HEK293T (cell line): ENCODE data around the gene NDE1.

Experiments
- CTCF ChIA-PET: fragments of 350-600 bp; formaldehyde crosslinking; extraction: SDS; loops from one replicate; lab custom pipeline; 2021; ENCODE audit warnings: antibody characterized with exemption, inconsistent platforms; lab: Yijun Ruan, JAX
- POLR2A ChIA-PET: fragments of 350-600 bp; formaldehyde crosslinking; extraction: SDS; loops from one replicate; lab custom pipeline; 2020; ENCODE audit warnings: antibody characterized with exemption, inconsistent platforms; lab: Yijun Ruan, JAX
- DNase-seq: peaks from one replicate; pipeline ENCODE4 v3.0.0; 2012; ENCODE audit warnings: mixed read lengths; ENCODE audit errors: extremely low spot score
- ARNT ChIP-seq: fragments of 450-650 bp; IDR thresholded peaks from 2 replicates; pipeline ENCODE4 v1.6.1; 2017; ENCODE audit warnings: mild to moderate bottlenecking
- BHLHE40 ChIP-seq: fragments of 450-650 bp; IDR thresholded peaks from 2 replicates; pipeline ENCODE4 v1.6.1; 2016; ENCODE audit warnings: mild to moderate bottlenecking, moderate library complexity, borderline replicate concordance
- CTBP1 ChIP-seq: fragments of 450-650 bp; IDR thresholded peaks from 2 replicates; pipeline ENCODE4 v1.6.1; 2016; ENCODE audit warnings: borderline replicate concordance
- ELF4 ChIP-seq: fragments of 450-650 bp; IDR thresholded peaks from 2 replicates; pipeline ENCODE4 v1.6.1; 2017; ENCODE audit warnings: antibody characterized with exemption
- FOXA1 ChIP-seq: fragments of 450-650 bp; IDR thresholded peaks from 2 replicates; pipeline ENCODE4 v1.6.1; 2016; ENCODE audit warnings: mild to moderate bottlenecking
- FOXK2 ChIP-seq: fragments of 450-650 bp; IDR thresholded peaks from 2 replicates; pipeline ENCODE4 v1.6.1; 2016; ENCODE audit warnings: mild to moderate bottlenecking
- FOXM1 ChIP-seq: fragments of 450-650 bp; IDR thresholded peaks from 2 replicates; pipeline ENCODE4 v1.6.1; 2017; ENCODE audit warnings: mild to moderate bottlenecking, borderline replicate concordance
- HDGF ChIP-seq: fragments of 450-650 bp; IDR thresholded peaks from 2 replicates; pipeline ENCODE4 v1.6.1; 2017; ENCODE audit warnings: antibody characterized with exemption, borderline replicate concordance
- L3MBTL2 ChIP-seq: fragments of 450-650 bp; conservative IDR thresholded peaks from 2 replicates; pipeline ENCODE4 v1.6.1; 2016; ENCODE audit warnings: mild to moderate bottlenecking
- LEF1 ChIP-seq: fragments of 450-650 bp; IDR thresholded peaks from 2 replicates; pipeline ENCODE4 v1.6.1; 2017; ENCODE audit warnings: mild to moderate bottlenecking, borderline replicate concordance
- NFRKB ChIP-seq: fragments of 450-650 bp; IDR thresholded peaks from 2 replicates; pipeline ENCODE4 v1.6.1; 2016; ENCODE audit warnings: mild to moderate bottlenecking, moderate library complexity
- PKNOX1 ChIP-seq: fragments of 450-650 bp; IDR thresholded peaks from 2 replicates; pipeline ENCODE4 v1.6.1; 2016
- SP1 ChIP-seq: fragments of 450-650 bp; IDR thresholded peaks from 2 replicates; pipeline ENCODE4 v1.6.1; 2017
- SUZ12 ChIP-seq: fragments of 450-650 bp; IDR thresholded peaks from 2 replicates; pipeline ENCODE4 v1.6.1; 2016; ENCODE audit warnings: mild to moderate bottlenecking
- TARDBP ChIP-seq: fragments of 450-650 bp; IDR thresholded peaks from 2 replicates; pipeline ENCODE4 v1.6.1; 2016
- ZNF384 ChIP-seq: fragments of 450-650 bp; IDR thresholded peaks from 2 replicates; pipeline ENCODE4 v1.6.1; 2016

Gene NDE1

GRCh38 chr16:15708096-15708495 is 58.1 kb downstream of the NDE1 start:
- TF ChIP-seq L3MBTL2 (no peak), TARDBP (no peak), PKNOX1 (no peak), ARNT (no peak), SUZ12 (no peak), CTBP1 (no peak), ZNF384 (no peak), SP1 (no peak), FOXM1 (no peak), NFRKB (no peak), LEF1 (no peak), HDGF (no peak), ELF4 (no peak), FOXA1 (no peak)
- POLR2A ChIA-PET = no interaction called here
- no peak for DNase-seq
- CTCF ChIA-PET = no interaction called here

- no peak for TF ChIP-seq ELF4
- TF ChIP-seq LEF1 = no peak
- no peak for TF ChIP-seq ZNF384
- no peak for TF ChIP-seq BHLHE40
- no peak for TF ChIP-seq FOXK2
- TF ChIP-seq FOXM1 = no peak
- no peak for TF ChIP-seq CTBP1
- TF ChIP-seq FOXA1 = no peak
- TF ChIP-seq HDGF = no peak
- POLR2A ChIA-PET = no interaction called here
- CTCF ChIA-PET = no interaction called here
- DNase-seq = no peak
Observed at GRCh38 chr16:15708997-15709396, 59.0 kb downstream of the NDE1 start.

GRCh38 chr16:15714393-15715172 is 64.5 kb downstream of the NDE1 start:
- POLR2A ChIA-PET = no interaction called here
- CTCF ChIA-PET = interaction anchor here (1.5 kb wide), 1 partner anchor 10 kb away, joined by 4 read pairs; no protein-coding TSS in a partner anchor

GRCh38 chr16:15715221-15715620 is 65.2 kb downstream of the NDE1 start:
- ChIA-PET POLR2A (no interaction called here), CTCF (no interaction called here)
- TF ChIP-seq ZNF384 (no peak), CTBP1 (no peak), SUZ12 (no peak), LEF1 (no peak), FOXM1 (no peak), FOXA1 (no peak), ARNT (no peak), ELF4 (no peak), HDGF (no peak), TARDBP (no peak), NFRKB (no peak), PKNOX1 (no peak), FOXK2 (no peak)
- no peak for DNase-seq

More at GRCh38 chr16:15714393-15715172, 64.5 kb downstream of the NDE1 start:
- no peak for DNase-seq
- no peak for TF ChIP-seq ZNF384
- no peak for TF ChIP-seq FOXK2
- TF ChIP-seq HDGF = no peak
- TF ChIP-seq FOXA1 = no peak
- no peak for TF ChIP-seq NFRKB
- TF ChIP-seq FOXM1 = no peak
- TF ChIP-seq TARDBP = no peak
- TF ChIP-seq BHLHE40 = no peak

- CTCF ChIA-PET = no interaction called here
- no peak for TF ChIP-seq LEF1
- TF ChIP-seq SP1 = no peak
- TF ChIP-seq ARNT = no peak
- TF ChIP-seq PKNOX1 = no peak
- TF ChIP-seq ELF4 = no peak
- TF ChIP-seq CTBP1 = no peak
- TF ChIP-seq L3MBTL2 = no peak
- TF ChIP-seq SUZ12 = no peak
- no peak for TF ChIP-seq BHLHE40
- TF ChIP-seq TARDBP = no peak
- TF ChIP-seq HDGF = no peak
- TF ChIP-seq FOXK2 = no peak
- no peak for TF ChIP-seq FOXA1
- no peak for TF ChIP-seq NFRKB
- TF ChIP-seq ZNF384 = no peak
- POLR2A ChIA-PET = no interaction called here
- DNase-seq = no peak
Observed at GRCh38 chr16:15716694-15717447, 66.8 kb downstream of the NDE1 start.
